CD4-positive, alpha-beta T cell treated with Interleukin-4 for 1 hour (primary cell): ENCODE results near the gene WDR33.
"Not testable (repeated sequence)": the region's sequence is repeated elsewhere in the genome, so short reads cannot be mapped to it uniquely, and the experiment has no call there.

Source experiments
- DNase-seq, 2 donors: peaks; one replicate each; pipeline ENCODE4 v3.0.0-alpha.2; 2020 to 2022

Gene WDR33

GRCh38 chr2:127807678-127808353, 3.2 kb downstream of the WDR33 start:
- DNase-seq, result no peak

- DNase-seq, result not testable (repeated sequence)
These were observed 4.1 kb downstream of the WDR33 start for GRCh38 chr2:127806860-127807259.

- no peak for DNase-seq
These were observed 5.5 kb downstream of the WDR33 start for GRCh38 chr2:127805491-127805890.

- no peak for DNase-seq
These were observed 11.0 kb downstream of the WDR33 start for GRCh38 chr2:127799926-127800325.

GRCh38 chr2:127796389-127796788, 14.6 kb downstream of the WDR33 start:
- DNase-seq, result no peak

GRCh38 chr2:127794901-127795300, 16.1 kb downstream of the WDR33 start:
- not testable (repeated sequence) for DNase-seq

GRCh38 chr2:127792805-127793204, 18.2 kb downstream of the WDR33 start:
- no peak for DNase-seq

- DNase-seq, result no peak
These were observed 20.1 kb downstream of the WDR33 start for GRCh38 chr2:127790694-127791529.

- DNase-seq, result no peak
These were observed 24.7 kb downstream of the WDR33 start for GRCh38 chr2:127786048-127786809.

- no peak for DNase-seq
These were observed 25.9 kb downstream of the WDR33 start for GRCh38 chr2:127784965-127785518.

GRCh38 chr2:127783101-127783500, 27.9 kb downstream of the WDR33 start:
- DNase-seq, result no peak

GRCh38 chr2:127778850-127779249, 32.1 kb downstream of the WDR33 start:
- DNase-seq, result no peak

- no peak for DNase-seq
These were observed 32.5 kb downstream of the WDR33 start for GRCh38 chr2:127778447-127778846.

- no peak for DNase-seq
These were observed 34.7 kb downstream of the WDR33 start for GRCh38 chr2:127776122-127776780.

- DNase-seq, result no peak
These were observed 39.2 kb downstream of the WDR33 start for GRCh38 chr2:127771756-127772155.

GRCh38 chr2:127770973-127771735, 39.8 kb downstream of the WDR33 start:
- DNase-seq, result no peak

GRCh38 chr2:127770534-127770933, 40.4 kb downstream of the WDR33 start:
- not testable (repeated sequence) for DNase-seq

GRCh38 chr2:127769587-127769986, 41.4 kb downstream of the WDR33 start:
- no peak for DNase-seq

- DNase-seq, result no peak
These were observed 42.0 kb downstream of the WDR33 start for GRCh38 chr2:127768775-127769479.

GRCh38 chr2:127763776-127764175, 47.2 kb downstream of the WDR33 start:
- no peak for DNase-seq

GRCh38 chr2:127762846-127763245, 48.1 kb downstream of the WDR33 start:
- no peak for DNase-seq
